Measurements from ENCODE around the gene MTOR. TPM values are rescaled to one million over a fixed set of nuclear protein-coding genes. Genes with fewer than 3 reads are reported as not detected.
A peak's percentile ranks its signal among the peaks of the same experiment; 100 is the strongest.

Gene MTOR
- total RNA-seq, 1 donor from 2014 or later = 66.3 TPM

- Mint-ChIP-seq H3K4me3 (ENCODE audit: low read depth) (no peak overlapping the region), H3K9me3 (ENCODE audit: low read depth) (no peaks in the 10 kb centered on the region), H3K36me3 (ENCODE audit: insufficient read depth) (peaks cover 27% of the 10 kb centered on the region), H3K27me3 (no peaks in the 10 kb centered on the region), H3K27ac (no peak overlapping the region), H3K4me1 (ENCODE audit: low read depth) (no peaks in the 10 kb centered on the region)
- TF ChIP-seq, protein P1, sequence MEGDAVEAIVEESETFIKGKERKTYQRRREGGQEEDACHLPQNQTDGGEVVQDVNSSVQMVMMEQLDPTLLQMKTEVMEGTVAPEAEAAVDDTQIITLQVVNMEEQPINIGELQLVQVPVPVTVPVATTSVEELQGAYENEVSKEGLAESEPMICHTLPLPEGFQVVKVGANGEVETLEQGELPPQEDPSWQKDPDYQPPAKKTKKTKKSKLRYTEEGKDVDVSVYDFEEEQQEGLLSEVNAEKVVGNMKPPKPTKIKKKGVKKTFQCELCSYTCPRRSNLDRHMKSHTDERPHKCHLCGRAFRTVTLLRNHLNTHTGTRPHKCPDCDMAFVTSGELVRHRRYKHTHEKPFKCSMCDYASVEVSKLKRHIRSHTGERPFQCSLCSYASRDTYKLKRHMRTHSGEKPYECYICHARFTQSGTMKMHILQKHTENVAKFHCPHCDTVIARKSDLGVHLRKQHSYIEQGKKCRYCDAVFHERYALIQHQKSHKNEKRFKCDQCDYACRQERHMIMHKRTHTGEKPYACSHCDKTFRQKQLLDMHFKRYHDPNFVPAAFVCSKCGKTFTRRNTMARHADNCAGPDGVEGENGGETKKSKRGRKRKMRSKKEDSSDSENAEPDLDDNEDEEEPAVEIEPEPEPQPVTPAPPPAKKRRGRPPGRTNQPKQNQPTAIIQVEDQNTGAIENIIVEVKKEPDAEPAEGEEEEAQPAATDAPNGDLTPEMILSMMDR (IDR thresholded peaks at IDR 0.05; ENCODE audit: unreplicated experiment) = no peak
- no peak for DNase-seq (ENCODE audit: low spot score, unreplicated experiment)
These were observed 130.5 kb downstream of the MTOR start for GRCh38 chr1:11131816-11132215.

GRCh38 chr1:11130406-11130805, 131.9 kb downstream of the MTOR start:
- no peak overlapping the region for H3K27ac Mint-ChIP-seq
- no peaks in the 10 kb centered on the region for H3K4me1 Mint-ChIP-seq (ENCODE audit: low read depth)
- H3K4me3 Mint-ChIP-seq (ENCODE audit: low read depth) = no peak overlapping the region
- TF ChIP-seq, protein P1 (IDR thresholded peaks at IDR 0.05; ENCODE audit: unreplicated experiment) = no peak
- no peak for DNase-seq (ENCODE audit: low spot score, unreplicated experiment)
- no peaks in the 10 kb centered on the region for H3K9me3 Mint-ChIP-seq (ENCODE audit: low read depth)
- H3K27me3 Mint-ChIP-seq = no peaks in the 10 kb centered on the region
- H3K36me3 Mint-ChIP-seq (ENCODE audit: insufficient read depth) = peaks cover 31% of the 10 kb centered on the region

DNA sequence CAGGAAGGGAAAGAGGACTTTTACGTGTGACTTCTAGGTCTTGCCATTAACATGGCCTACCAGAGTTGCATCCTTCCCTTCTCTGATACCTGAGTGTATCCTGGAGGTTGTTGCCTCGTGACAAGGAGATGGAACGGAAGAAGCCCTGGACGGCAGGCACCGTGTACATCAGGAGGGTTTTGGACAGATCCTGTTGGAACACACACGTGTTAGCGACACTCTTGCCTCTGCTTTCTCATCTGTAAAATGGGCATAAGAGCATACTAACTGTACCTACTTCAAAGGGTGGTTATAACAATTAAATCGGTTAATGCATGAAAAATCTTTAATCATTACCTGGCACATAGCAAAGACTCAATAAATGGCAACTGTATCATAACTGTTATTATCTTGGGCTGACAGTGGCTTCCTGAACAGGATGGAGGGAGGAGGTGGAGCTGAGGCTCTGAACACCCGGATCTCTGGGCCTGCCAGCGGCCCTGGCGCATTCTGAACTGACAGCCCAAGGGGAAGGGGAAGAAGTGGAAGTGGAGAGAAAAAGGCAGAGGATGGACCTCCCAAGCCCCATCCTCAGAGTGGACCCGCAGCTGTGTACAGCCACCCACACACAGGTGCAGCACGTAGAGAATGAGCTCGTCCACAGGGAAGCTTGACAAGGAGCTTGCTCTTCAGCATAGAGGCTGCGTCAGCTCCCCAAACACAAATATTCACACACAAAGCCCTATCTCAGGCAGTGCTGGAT, 132.5 kb downstream of the MTOR start:
- peaks cover 33% of the 10 kb centered on the region for H3K36me3 Mint-ChIP-seq (ENCODE audit: insufficient read depth)
- H3K4me3 Mint-ChIP-seq (ENCODE audit: low read depth) = no peak overlapping the region
- TF ChIP-seq, protein P1 (IDR thresholded peaks at IDR 0.05; ENCODE audit: unreplicated experiment) = no peak
- no peaks in the 10 kb centered on the region for H3K27me3 Mint-ChIP-seq
- peak overlapping the region; percentile 31 for H3K27ac Mint-ChIP-seq
- H3K9me3 Mint-ChIP-seq (ENCODE audit: low read depth) = no peaks in the 10 kb centered on the region
- DNase-seq (ENCODE audit: low spot score, unreplicated experiment) = no peak
- no peaks in the 10 kb centered on the region for H3K4me1 Mint-ChIP-seq (ENCODE audit: low read depth)

- Mint-ChIP-seq H3K36me3 (ENCODE audit: insufficient read depth) (peaks cover 32% of the 10 kb centered on the region), H3K4me1 (ENCODE audit: low read depth) (no peaks in the 10 kb centered on the region), H3K27me3 (no peaks in the 10 kb centered on the region), H3K27ac (no peak overlapping the region), H3K9me3 (ENCODE audit: low read depth) (no peaks in the 10 kb centered on the region), H3K4me3 (ENCODE audit: low read depth) (no peak overlapping the region)
- TF ChIP-seq, protein P1 (IDR thresholded peaks at IDR 0.05; ENCODE audit: unreplicated experiment) = no peak
- no peak for DNase-seq (ENCODE audit: low spot score, unreplicated experiment)
These were observed 135.8 kb downstream of the MTOR start for GRCh38 chr1:11126569-11126968.

DNA sequence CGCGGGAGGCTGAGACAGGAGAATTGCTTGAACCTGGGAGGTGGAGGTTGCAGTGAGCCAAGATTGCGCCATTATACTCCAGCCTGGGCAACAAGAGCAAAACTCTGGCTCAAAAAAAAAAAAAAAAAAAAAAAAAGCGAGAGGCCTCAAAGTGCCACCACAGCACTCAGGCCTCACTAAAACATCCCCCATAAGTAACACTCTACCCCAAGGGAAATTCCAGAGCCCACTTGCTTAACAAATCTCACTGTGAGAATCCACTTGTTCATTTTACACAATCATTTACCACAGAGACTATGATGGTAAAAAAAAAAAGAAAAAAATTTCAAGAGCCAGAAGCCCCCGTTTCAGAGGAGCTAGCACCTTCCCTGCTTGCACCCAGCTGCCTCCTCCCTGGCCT, 136.4 kb downstream of the MTOR start:
- Mint-ChIP-seq H3K27ac (no peak overlapping the region), H3K27me3 (no peaks in the 10 kb centered on the region), H3K9me3 (ENCODE audit: low read depth) (no peaks in the 10 kb centered on the region), H3K4me1 (ENCODE audit: low read depth) (no peaks in the 10 kb centered on the region), H3K36me3 (ENCODE audit: insufficient read depth) (peaks cover 31% of the 10 kb centered on the region), H3K4me3 (ENCODE audit: low read depth) (no peak overlapping the region)
- DNase-seq (ENCODE audit: low spot score, unreplicated experiment) = no peak
- TF ChIP-seq, protein P1 (IDR thresholded peaks at IDR 0.05; ENCODE audit: unreplicated experiment) = no peak

Measured in progenitor cell of endocrine pancreas (in vitro differentiated cells).